HG02678 (cell line): ENCODE measurements around the gene MAP3K6.
A peak's percentile ranks its signal among the peaks of the same experiment; 100 is the strongest.
"Not testable (repeated sequence)": the region's sequence is repeated elsewhere in the genome, so short reads cannot be mapped to it uniquely, and the experiment has no call there.

Source experiments
- ATAC-seq: cut with Tn5 transposase; IDR thresholded peaks from one replicate; pipeline ENCODE4 v1.9.1; 2021; ENCODE audit warnings: mild to moderate bottlenecking, moderate library complexity; ENCODE audit not compliant: unreplicated experiment

MAP3K6 gene

GRCh38 chr1:27397110-27397509 is 30.3 kb upstream of the MAP3K6 start:
- ATAC-seq = no peak

DNA sequence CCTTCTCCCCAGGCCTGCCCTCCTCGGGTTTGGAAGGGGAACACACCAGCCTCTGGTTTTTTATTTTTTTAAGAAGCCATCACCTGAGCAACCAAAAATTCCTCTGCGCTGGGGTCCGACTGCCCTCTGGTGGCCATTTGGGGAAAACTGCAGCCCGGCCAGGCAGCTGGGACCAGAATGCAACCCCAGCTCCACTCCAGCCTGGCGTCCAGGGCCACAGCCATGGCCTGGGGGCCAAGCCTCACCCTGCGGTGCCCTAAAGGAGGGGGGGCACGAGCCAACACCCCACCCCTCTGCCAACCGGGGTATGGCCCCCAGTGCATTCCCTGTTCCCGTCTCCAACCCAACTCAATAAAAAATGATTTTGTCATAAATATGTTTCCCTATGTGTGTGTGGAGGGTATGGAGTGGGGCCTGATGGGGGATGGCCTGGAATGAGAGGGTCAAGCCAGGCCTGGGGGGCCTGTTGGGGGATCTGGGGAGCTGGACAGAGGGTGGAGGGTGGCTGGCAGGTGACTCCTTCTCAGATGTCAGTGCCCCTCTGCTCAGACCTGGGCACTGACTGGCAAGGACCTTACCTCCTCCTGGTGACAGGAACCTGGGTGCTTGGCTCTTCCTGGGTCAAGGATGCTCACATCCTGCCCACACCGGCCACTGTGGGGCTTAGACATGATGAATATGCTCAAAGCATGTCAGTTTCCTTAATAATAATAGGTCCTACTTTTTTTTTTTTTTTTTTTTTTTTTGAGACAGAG is 28.9 kb upstream of the MAP3K6 start:
- peak; percentile 32 for ATAC-seq

DNA sequence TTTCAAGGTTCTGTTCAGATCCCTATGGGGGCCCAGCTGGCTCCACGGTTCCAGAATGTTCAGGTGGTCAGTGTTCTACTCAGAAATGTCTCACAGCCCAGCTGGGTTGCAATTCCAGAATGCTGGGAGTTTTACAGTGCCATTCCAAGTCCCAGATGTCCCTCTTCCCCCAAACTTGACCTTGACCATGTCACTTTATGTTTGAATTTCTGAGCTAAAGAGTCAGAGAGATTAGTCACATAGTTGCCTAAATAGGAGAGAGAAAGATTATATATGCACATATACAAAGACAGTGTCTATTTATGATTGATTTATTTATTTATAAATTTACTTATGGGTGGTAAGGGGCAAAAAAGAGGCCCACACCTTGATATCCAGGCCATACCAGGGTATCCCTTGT is 28.2 kb upstream of the MAP3K6 start:
- no peak for ATAC-seq

- no peak for ATAC-seq
Measured at GRCh38 chr1:27394282-27394658, 27.5 kb upstream of the MAP3K6 start.

DNA sequence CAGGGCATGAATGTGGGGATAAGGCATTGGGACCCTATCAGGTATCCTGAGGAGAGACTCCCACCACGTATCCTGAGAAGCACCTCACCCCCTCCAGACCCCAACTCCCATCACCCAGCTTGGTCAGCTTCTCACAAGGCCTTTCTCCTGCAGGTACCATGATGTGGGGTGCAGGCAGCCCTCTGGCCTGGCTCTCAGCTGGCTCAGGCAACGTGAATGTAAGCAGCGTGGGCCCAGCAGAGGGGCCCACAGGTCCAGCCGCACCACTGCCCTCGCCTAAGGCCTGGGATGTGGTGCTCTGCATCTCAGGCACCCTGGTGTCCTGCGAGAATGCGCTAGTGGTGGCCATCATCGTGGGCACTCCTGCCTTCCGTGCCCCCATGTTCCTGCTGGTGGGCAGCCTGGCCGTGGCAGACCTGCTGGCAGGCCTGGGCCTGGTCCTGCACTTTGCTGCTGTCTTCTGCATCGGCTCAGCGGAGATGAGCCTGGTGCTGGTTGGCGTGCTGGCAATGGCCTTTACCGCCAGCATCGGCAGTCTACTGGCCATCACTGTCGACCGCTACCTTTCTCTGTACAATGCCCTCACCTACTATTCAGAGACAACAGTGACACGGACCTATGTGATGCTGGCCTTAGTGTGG is 27.0 kb upstream of the MAP3K6 start:
- ATAC-seq = no peak

GRCh38 chr1:27392778-27393635 is 26.2 kb upstream of the MAP3K6 start:
- ATAC-seq = peak; percentile 2

DNA sequence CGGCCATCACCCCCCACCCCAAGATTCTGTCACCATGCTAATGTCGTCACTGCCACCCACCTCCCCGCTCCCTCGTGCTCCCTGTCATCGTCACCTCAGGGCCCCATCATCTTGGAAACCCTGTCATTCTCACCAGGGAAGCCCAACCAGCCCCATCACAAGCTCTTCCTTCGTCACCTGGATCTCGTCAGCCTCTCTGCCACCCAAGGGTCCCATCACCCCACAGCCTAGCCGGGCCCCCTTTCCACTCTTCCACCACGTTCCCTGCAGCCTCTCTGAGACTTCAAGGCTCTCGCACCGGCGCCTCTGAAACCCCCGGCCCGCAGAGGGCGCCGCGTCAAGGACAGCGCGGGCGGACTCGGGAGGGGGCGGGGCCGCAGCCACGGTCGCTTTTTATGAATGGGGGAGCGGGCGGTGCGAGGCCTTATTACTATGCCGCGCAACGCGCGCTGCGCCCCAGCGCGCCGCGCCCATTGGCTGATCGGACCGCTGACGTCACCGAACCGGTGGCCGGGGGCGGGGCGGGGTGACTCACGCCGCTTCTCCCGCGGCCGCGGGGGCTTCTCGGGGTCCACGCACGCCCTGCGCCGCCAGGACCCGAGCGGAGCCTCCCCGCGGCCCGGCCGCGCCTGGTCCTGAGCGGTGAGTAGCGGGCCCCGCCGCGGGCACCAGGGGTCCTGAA is 25.5 kb upstream of the MAP3K6 start, which contains the start of gene GPR3:
Gene GPR3, plus strand, starts transcription at position 527 of the 682 bp plus-strand sequence. CDS start 1,177 bp downstream, outside the sequence.
- ATAC-seq = peak; percentile 82

GRCh38 chr1:27391511-27392095 is 24.8 kb upstream of the MAP3K6 start:
- ATAC-seq = no peak

- no peak for ATAC-seq
Measured at GRCh38 chr1:27388337-27389005, 21.7 kb upstream of the MAP3K6 start.

GRCh38 chr1:27384797-27385196 is 18.0 kb upstream of the MAP3K6 start:
- ATAC-seq = not testable (repeated sequence)

- no peak for ATAC-seq
Measured at GRCh38 chr1:27383661-27384060, 16.9 kb upstream of the MAP3K6 start.

- no peak for ATAC-seq
Measured at GRCh38 chr1:27383039-27383605, 16.4 kb upstream of the MAP3K6 start, which contains the start of gene CD164L2. CD164L2 (minus strand) TSS chr1:27383333; CDS start chr1:27383239, 94 bp downstream.

DNA sequence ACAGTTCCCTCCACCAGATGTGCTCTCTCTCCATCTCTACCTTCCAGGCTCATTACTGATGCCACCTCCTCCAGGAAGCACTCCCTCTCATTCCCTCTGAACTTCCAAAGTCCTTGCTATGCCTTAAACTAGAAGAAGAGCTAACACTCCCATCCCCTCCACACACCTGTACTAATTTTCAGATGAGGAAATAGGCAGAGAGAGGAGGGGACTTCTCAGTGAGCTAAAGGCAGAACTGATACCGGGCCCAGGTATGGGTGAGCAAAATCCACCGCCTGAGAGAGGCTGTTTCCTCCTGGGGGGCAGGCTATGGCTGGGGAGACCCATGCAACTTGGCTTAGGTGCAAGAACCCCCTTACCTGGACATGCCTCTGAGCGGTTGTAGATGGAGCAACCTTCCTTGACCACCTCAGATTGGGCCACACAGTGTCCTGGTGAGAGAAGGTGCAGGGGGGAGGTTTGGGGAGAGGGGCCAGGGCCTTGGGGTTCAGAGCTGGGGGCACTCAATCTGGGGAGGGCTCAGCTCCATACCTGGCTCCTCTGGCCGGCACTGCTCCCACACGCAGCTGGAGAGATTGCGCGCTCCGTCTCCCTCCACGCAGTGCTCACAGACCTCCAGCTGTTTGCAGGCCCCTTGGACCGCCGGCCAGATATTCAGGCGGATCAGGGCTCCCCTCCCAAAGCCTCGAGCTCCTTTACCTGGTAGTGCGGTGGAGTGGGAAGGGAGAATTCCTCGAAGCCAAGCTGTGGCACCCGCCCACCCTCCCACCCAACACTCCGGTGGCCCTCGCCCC is 15.4 kb upstream of the MAP3K6 start:
- ATAC-seq = no peak

DNA sequence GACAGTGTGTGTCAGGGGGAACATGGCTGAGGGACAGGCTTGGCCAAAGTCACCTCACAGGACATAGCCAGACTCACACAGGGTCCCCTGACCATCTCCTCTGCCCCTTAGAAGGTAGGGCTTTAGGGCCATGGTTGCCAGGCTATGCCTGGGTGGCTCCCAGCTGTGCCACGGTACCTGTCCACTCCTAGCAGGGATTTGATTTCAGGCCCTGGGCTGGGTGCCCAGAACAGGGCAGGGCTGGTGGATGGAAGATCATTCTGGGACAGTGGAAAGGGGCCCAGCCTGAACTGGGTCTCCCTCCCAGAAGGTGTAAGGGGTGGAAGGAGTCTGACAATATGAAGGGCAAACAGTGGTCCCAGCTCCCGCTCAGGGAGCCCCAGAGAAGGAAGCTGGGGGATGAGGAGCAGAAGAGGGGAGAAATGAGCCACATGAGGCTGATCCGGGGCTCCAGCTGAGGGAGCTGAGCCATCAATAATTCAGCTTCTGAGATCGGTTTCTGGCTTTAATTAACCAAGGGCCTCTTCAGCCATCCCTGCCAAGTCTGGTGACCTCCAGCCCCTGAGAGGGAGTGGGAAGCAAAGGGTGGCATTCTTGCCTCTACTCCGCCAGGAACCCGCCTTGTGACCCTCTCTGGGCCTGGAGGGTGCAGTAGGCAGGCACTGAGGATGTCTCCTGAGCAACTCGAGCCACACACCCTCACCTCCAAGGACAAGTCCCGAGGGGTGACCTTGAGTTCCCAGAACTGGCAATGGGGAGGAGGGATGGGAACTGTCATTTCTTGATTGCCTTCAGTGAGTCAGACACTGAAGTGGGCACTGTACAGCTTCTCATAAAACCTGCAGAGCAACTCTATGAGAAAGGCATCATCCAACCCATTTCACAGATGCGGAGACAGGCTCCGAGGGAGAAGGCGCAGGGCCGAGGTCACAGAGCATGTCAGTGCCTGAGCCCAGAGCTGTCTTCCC is 14.3 kb upstream of the MAP3K6 start:
- ATAC-seq = no peak

DNA sequence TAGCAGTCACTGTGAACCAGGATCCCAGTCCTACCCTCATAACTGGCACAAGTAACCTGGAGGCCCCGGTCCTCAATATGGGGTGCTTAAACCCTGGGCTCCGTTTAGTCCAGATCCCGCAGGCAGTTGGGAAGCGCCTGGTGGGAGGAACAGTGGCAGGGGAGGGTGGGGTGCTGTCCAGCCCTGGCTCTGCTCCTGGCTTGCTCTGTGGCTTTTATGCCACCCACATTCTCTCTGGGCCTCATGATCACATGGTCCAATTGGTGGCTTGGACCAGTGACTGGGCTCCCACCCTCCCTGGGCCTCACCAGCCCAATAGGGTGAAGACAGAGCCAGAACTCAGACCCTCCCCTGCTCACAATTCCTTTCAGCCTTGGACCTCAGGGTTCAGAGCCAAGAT is 13.5 kb upstream of the MAP3K6 start:
- no peak for ATAC-seq

DNA sequence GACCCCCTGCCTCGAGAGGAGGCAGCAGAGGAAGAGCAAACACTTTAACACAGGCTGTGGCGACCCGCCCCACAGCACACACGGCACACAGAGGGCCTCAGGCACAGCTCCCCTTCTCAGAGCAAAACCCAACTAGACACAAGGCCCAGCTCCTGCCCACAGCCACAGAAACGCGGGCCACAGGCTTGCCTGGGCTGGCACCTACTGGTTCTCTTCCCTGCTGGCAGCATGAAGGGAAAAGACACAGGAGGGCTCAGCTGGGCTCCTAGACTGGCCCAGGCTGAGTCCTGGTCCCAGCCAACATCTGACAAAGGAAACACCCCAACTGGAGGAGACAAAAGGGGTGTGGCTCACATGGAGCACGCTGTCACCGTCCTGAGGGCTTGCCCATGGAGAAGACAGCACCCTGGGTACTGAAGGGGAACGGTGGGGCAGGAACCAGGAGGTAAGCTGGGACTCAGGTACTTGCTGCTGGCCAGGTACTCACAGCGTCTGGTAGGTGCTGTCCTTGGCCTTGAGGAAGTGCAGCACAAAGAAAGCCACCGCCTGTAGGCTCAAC is 12.9 kb upstream of the MAP3K6 start:
- ATAC-seq = no peak

GRCh38 chr1:27377760-27378495 is 11.2 kb upstream of the MAP3K6 start:
- no peak for ATAC-seq
